CD4-positive, alpha-beta T cell (primary cell): ENCODE measurements around the gene CTIF. TPM values are rescaled to one million over a fixed set of nuclear protein-coding genes. Genes with fewer than 3 reads are reported as not detected.

Experiments
- ATAC-seq: fragments of 200-7000 bp; cut with Tn5 transposase; one replicate; pipeline ENCODE4 v1.10.0; 2022; ENCODE audit warnings: mild to moderate bottlenecking; ENCODE audit not compliant: poor library complexity
- CTCF ChIA-PET: fragments of 350-600 bp; sonication (Branson Sonifier 250); formaldehyde crosslinking; loops from one replicate; lab custom pipeline; 2021; ENCODE audit warnings: antibody characterized with exemption, inconsistent platforms; lab: Charles Lee
- POLR2A ChIA-PET: fragments of 350-600 bp; sonication (Branson Sonifier 250); formaldehyde crosslinking; loops from one replicate; lab custom pipeline; 2021; ENCODE audit warnings: antibody characterized with exemption, inconsistent platforms; lab: Charles Lee
- DNase-seq, 14 experiments: peaks; one replicate each; pipeline ENCODE4 v3.0.0-alpha.2; 2013 to 2020; ENCODE audit warnings: mixed read lengths in 2 of 14
- H3K27ac ChIP-seq, 2 donors: one replicate each; pipeline versions ENCODE4 v1.5.1 to v1.7.0; 2013; ENCODE audit warnings: low read length in 2 of 2, low read depth in 1 of 2, mild to moderate bottlenecking in 1 of 2
- H3K27me3 ChIP-seq, 2 experiments: 1 replicate in 1 of 2; 2 replicates in 1 of 2; pipeline versions ENCODE4 v1.6.1 to v1.7.0; 2013; ENCODE audit warnings: low read length in 2 of 2, control low read depth in 1 of 2, mild to moderate bottlenecking in 1 of 2, moderate library complexity in 1 of 2; ENCODE audit not compliant: insufficient read depth in 2 of 2, control insufficient read depth in 1 of 2
- H3K36me3 ChIP-seq: one replicate; pipeline ENCODE4 v1.6.1; 2013; ENCODE audit warnings: low read length, control low read depth; ENCODE audit not compliant: insufficient read depth
- H3K4me1 ChIP-seq: one replicate; pipeline ENCODE4 v1.6.1; 2013; ENCODE audit warnings: low read length, control low read depth; ENCODE audit not compliant: insufficient read depth
- H3K4me3 ChIP-seq: one replicate; pipeline ENCODE4 v1.5.1; 2013; ENCODE audit warnings: mild to moderate bottlenecking, low read length, moderate library complexity
- H3K9me3 ChIP-seq, 2 experiments: 1 replicate in 1 of 2; 2 replicates in 1 of 2; pipeline versions ENCODE4 v1.6.1 to v1.7.0; 2013; ENCODE audit warnings: low read length in 2 of 2, mild to moderate bottlenecking in 2 of 2, control low read depth in 1 of 2, moderate library complexity in 1 of 2; ENCODE audit not compliant: control insufficient read depth in 1 of 2, insufficient read depth in 1 of 2
- H3K27ac Mint-ChIP-seq: one replicate; pipeline ENCODE4 v1.8.0; 2020; ENCODE audit warnings: mixed read lengths
- H3K27me3 Mint-ChIP-seq: one replicate; pipeline ENCODE4 v1.8.0; 2021; ENCODE audit warnings: mixed read lengths
- H3K36me3 Mint-ChIP-seq: one replicate; pipeline ENCODE4 v1.8.0; 2021; ENCODE audit warnings: low read depth, mixed read lengths
- H3K4me1 Mint-ChIP-seq: one replicate; pipeline ENCODE4 v1.8.0; 2021; ENCODE audit warnings: low read depth, mixed read lengths
- H3K4me3 Mint-ChIP-seq: one replicate; pipeline ENCODE4 v1.8.0; 2020; ENCODE audit warnings: mild to moderate bottlenecking, mixed read lengths
- H3K9me3 Mint-ChIP-seq: one replicate; pipeline ENCODE4 v1.8.0; 2020; ENCODE audit warnings: mixed read lengths
- CTCF ChIP-seq: fragments of 200-600 bp; IDR thresholded peaks from one replicate; pipeline ENCODE4 v1.8.0; 2022; ENCODE audit warnings: antibody characterized with exemption, mild to moderate bottlenecking
- intact Hi-C, 2 experiments: fragments of 100-400 bp; cut with DNase I in 1 of 2; cut with micrococcal nuclease in 1 of 2; formaldehyde crosslinking; loops; one replicate each; pipeline versions ENCODE4 v1.15.1 to v1.9.0; 2023 to 2025; cut with DNase I, micrococcal nuclease
- total RNA-seq, 174 experiments: library from RNA in 2 of 174; stranded (reverse) in 2 of 174; gene quantifications; one replicate each; pipeline ENCODE4 v1.2.3 and lab custom pipeline; 2021 to 2026

The CTIF gene
- total RNA-seq, 2 experiments from 2014 or later: 1.1 to 2.9 TPM

- no peaks in the 10 kb centered on the region for H3K4me1 ChIP-seq
- ChIA-PET POLR2A (no interaction called here), CTCF (no interaction called here)
- Mint-ChIP-seq H3K36me3 (no peaks in the 10 kb centered on the region), H3K27ac (no peak overlapping the region), H3K27me3 (peaks cover 34% of the 10 kb centered on the region), H3K4me3 (no peak overlapping the region), H3K4me1 (no peaks in the 10 kb centered on the region), H3K9me3 (no peaks in the 10 kb centered on the region)
- H3K36me3 ChIP-seq: no peaks in the 10 kb centered on the region
- no peak for TF ChIP-seq CTCF
- DNase-seq (no peak), ATAC-seq (no peak)
- no peak overlapping the region for H3K4me3 ChIP-seq
- no peak overlapping the region for H3K27ac ChIP-seq
- no peaks in the 10 kb centered on the region for H3K9me3 ChIP-seq
- no peaks in the 10 kb centered on the region for H3K27me3 ChIP-seq
- intact Hi-C loops: loop anchor here in 1 of 2 experiments (10.0 kb wide), 1 partner anchor 954 kb away; the partner anchor contains the start of gene C18orf32
Observed at GRCh38 chr18:48531082-48531403, 7.8 kb upstream of the CTIF start.

- Histone ChIP-seq H3K27ac (no peak overlapping the region), H3K9me3 (no peaks in the 10 kb centered on the region), H3K27me3 (no peaks in the 10 kb centered on the region), H3K4me1 (no peaks in the 10 kb centered on the region), H3K36me3 (no peaks in the 10 kb centered on the region), H3K4me3 (no peak overlapping the region)
- Mint-ChIP-seq H3K4me1 (no peaks in the 10 kb centered on the region), H3K9me3 (no peaks in the 10 kb centered on the region), H3K4me3 (no peak overlapping the region), H3K27me3 (peaks cover 38% of the 10 kb centered on the region), H3K36me3 (no peaks in the 10 kb centered on the region), H3K27ac (no peak overlapping the region)
- DNase-seq (no peak), ATAC-seq (no peak)
- ChIA-PET POLR2A (no interaction called here), CTCF (no interaction called here)
- intact Hi-C loops: loop anchor here in 1 of 2 experiments (10.0 kb wide), 1 partner anchor 953 kb away; the partner anchor contains the start of gene C18orf32
- no peak for TF ChIP-seq CTCF
Observed at GRCh38 chr18:48531908-48532307, 6.9 kb upstream of the CTIF start.

GRCh38 chr18:48533340-48534070 is 5.3 kb upstream of the CTIF start:
- TF ChIP-seq CTCF: no peak
- no peak for ATAC-seq
- Mint-ChIP-seq H3K4me3 (no peak overlapping the region), H3K27me3 (peaks cover 25% of the 10 kb centered on the region), H3K4me1 (no peaks in the 10 kb centered on the region), H3K36me3 (no peaks in the 10 kb centered on the region), H3K9me3 (no peaks in the 10 kb centered on the region), H3K27ac (no peak overlapping the region)
- intact Hi-C loops: loop anchor here in 1 of 2 experiments (10.0 kb wide), 1 partner anchor 951 kb away; the partner anchor contains the start of gene C18orf32
- ChIA-PET CTCF (no interaction called here), POLR2A (no interaction called here)
- H3K27ac ChIP-seq: no peak overlapping the region
- H3K36me3 ChIP-seq: no peaks in the 10 kb centered on the region
- H3K9me3 ChIP-seq: peaks cover 0 to under 1% of the 10 kb centered on the region in 2 experiments
- no peaks in the 10 kb centered on the region for H3K27me3 ChIP-seq
- H3K4me1 ChIP-seq: peaks cover 3% of the 10 kb centered on the region
- DNase-seq: no peak
- no peak overlapping the region for H3K4me3 ChIP-seq
